B cell (primary cell): ENCODE measurements around the gene UMAD1. TPM values are rescaled to one million over a fixed set of nuclear protein-coding genes. Genes with fewer than 3 reads are reported as not detected.

Experiments
- ATAC-seq: fragments of 200-7000 bp; cut with Tn5 transposase; one replicate; pipeline ENCODE4 v1.10.0; 2021; ENCODE audit warnings: low read depth, mild to moderate bottlenecking, moderate number of reproducible peaks, moderate library complexity
- CTCF ChIA-PET: fragments of 350-600 bp; sonication (Branson Sonifier 250); formaldehyde crosslinking; loops from one replicate; lab custom pipeline; 2021; ENCODE audit warnings: antibody characterized with exemption, inconsistent platforms; lab: Charles Lee
- POLR2A ChIA-PET: fragments of 350-600 bp; sonication (Branson Sonifier 250); formaldehyde crosslinking; loops from one replicate; lab custom pipeline; 2021; ENCODE audit warnings: antibody characterized with exemption; lab: Charles Lee
- DNase-seq: peaks from one replicate; pipeline ENCODE4 v3.0.0; 2013
- H2AFZ ChIP-seq: 2 replicates; pipeline ENCODE4 v1.6.1; 2012; ENCODE audit warnings: mild to moderate bottlenecking, low read depth, low read length; ENCODE audit not compliant: insufficient read depth, poor library complexity, severe bottlenecking
- H3K27ac ChIP-seq, 2 donors: 1 replicate in 1 of 2; 2 replicates in 1 of 2; pipeline ENCODE4 v1.5.1; 2012 to 2013; ENCODE audit warnings: low read length in 2 of 2, mild to moderate bottlenecking in 2 of 2, moderate library complexity in 1 of 2
- H3K27me3 ChIP-seq, 4 experiments: fragments of 200-600 bp in 1 of 4; sonication (generic) in 1 of 4; replicated peaks in 1 of 4; 1 replicate in 2 of 4; 2 replicates in 2 of 4; pipeline versions ENCODE4 v1.6.1 to v1.7.0; 2013 to 2016; ENCODE audit warnings: low read length in 3 of 4, mild to moderate bottlenecking in 2 of 4, mixed read lengths in 1 of 4, moderate library complexity in 1 of 4; ENCODE audit not compliant: insufficient read depth in 4 of 4, control insufficient read depth in 3 of 4; ENCODE audit errors: control extremely low read depth in 1 of 4
- H3K36me3 ChIP-seq, 2 experiments: replicated peaks in 1 of 2; 1 replicate in 1 of 2; 2 replicates in 1 of 2; pipeline versions ENCODE4 v1.6.1 to v1.7.1; 2013; ENCODE audit warnings: low read length in 1 of 2; ENCODE audit not compliant: insufficient read depth in 2 of 2, control insufficient read depth in 1 of 2; ENCODE audit errors: control extremely low read depth in 1 of 2, extremely low read depth in 1 of 2
- H3K4me1 ChIP-seq, 2 donors: fragments of 200-600 bp in 1 of 2; sonication (generic) in 1 of 2; 1 replicate in 1 of 2; 2 replicates in 1 of 2; pipeline versions ENCODE4 v1.5.1 to v1.6.1; 2013 to 2017; ENCODE audit warnings: low read length in 2 of 2; ENCODE audit not compliant: control insufficient read depth in 2 of 2, insufficient read depth in 2 of 2
- H3K4me2 ChIP-seq: replicated peaks from 2 replicates; pipeline ENCODE3; 2012; ENCODE audit warnings: mild to moderate bottlenecking, low read depth, low read length; ENCODE audit not compliant: poor library complexity, severe bottlenecking
- H3K4me3 ChIP-seq, 5 experiments: fragments of 200-600 bp in 1 of 5; sonication (generic) in 1 of 5; 1 replicate in 3 of 5; 2 replicates in 2 of 5; pipeline versions ENCODE4 v1.5.1 to v1.7.0; 2011 to 2016; ENCODE audit warnings: low read length in 4 of 5, mild to moderate bottlenecking in 4 of 5, low read depth in 2 of 5, control low read depth in 1 of 5, moderate library complexity in 1 of 5; ENCODE audit not compliant: insufficient read depth in 1 of 5; ENCODE audit errors: control extremely low read depth in 1 of 5, extremely low read depth in 1 of 5
- H3K79me2 ChIP-seq: fragments of 200-600 bp; sonication (generic); one replicate; pipeline ENCODE4 v1.6.0; 2016; ENCODE audit warnings: low read length; ENCODE audit not compliant: control insufficient read depth, insufficient read depth
- H3K9ac ChIP-seq: fragments of 200-600 bp; sonication (generic); 2 replicates; pipeline ENCODE4 v1.6.1; 2017; ENCODE audit warnings: mild to moderate bottlenecking, low read length, moderate library complexity
- H3K9me3 ChIP-seq, 3 donors: one replicate each; pipeline versions ENCODE4 v1.6.1 to v1.7.1; 2013; ENCODE audit warnings: low read length in 2 of 3; ENCODE audit not compliant: control insufficient read depth in 2 of 3, insufficient read depth in 1 of 3; ENCODE audit errors: control extremely low read depth in 1 of 3
- H4K20me1 ChIP-seq: 2 replicates; pipeline ENCODE4 v1.6.0; 2012; ENCODE audit warnings: mild to moderate bottlenecking, low read length; ENCODE audit not compliant: insufficient read depth, control insufficient read depth, poor library complexity, severe bottlenecking
- H3K27ac Mint-ChIP-seq: one replicate; pipeline ENCODE4 v1.8.0; 2021; ENCODE audit warnings: mixed read lengths
- H3K27me3 Mint-ChIP-seq: one replicate; pipeline ENCODE4 v1.8.0; 2021; ENCODE audit warnings: mixed read lengths
- H3K4me1 Mint-ChIP-seq: one replicate; pipeline ENCODE4 v1.8.0; 2021; ENCODE audit warnings: mixed read lengths
- H3K4me3 Mint-ChIP-seq: one replicate; pipeline ENCODE4 v1.8.0; 2021; ENCODE audit warnings: mixed read lengths
- H3K9me3 Mint-ChIP-seq: one replicate; pipeline ENCODE4 v1.8.0; 2022; ENCODE audit warnings: mixed read lengths; ENCODE audit not compliant: insufficient read depth
- CTCF ChIP-seq: fragments of 200-600 bp; IDR thresholded peaks from one replicate; pipeline ENCODE4 v1.8.0; 2022; ENCODE audit warnings: antibody characterized with exemption, mild to moderate bottlenecking
- EZH2 ChIP-seq: IDR thresholded peaks from 2 replicates; pipeline ENCODE4 v1.6.1; 2012; ENCODE audit warnings: borderline replicate concordance, low read depth, mild to moderate bottlenecking, moderate library complexity, low read length; ENCODE audit not compliant: insufficient read depth, poor library complexity, severe bottlenecking
- WGBS: methylation state at CpG from one replicate; pipeline ENCODE4 v1.1.5; 2013; ENCODE audit warnings: missing lambda C conversion rate; ENCODE audit not compliant: insufficient coverage; 5-methylcytosine and 5-hydroxymethylcytosine counted together
- intact Hi-C: fragments of 100-400 bp; cut with micrococcal nuclease; formaldehyde crosslinking; loops from one replicate; pipeline ENCODE4 v1.10.0; 2022
- polyA plus RNA-seq: library from polyadenylated mRNA; depleted of rRNA; stranded (reverse); fragments of >200 nt; gene quantifications from 2 replicates; pipeline ENCODE4 v1.2.3, GENCODE V29; 2012
- total RNA-seq, 2 donors: library from RNA; stranded (reverse); fragments of 120-200 nt in 1 of 2; gene quantifications; 1 replicate in 1 of 2; 2 replicates in 1 of 2; pipeline versions ENCODE4 v1.2.3 to v1.2.4, GENCODE V29; 2013 to 2022

The UMAD1 gene
- total and polyA plus RNA-seq, 2 donors (not counting 1 experiment from before 2014, with no cell fraction given), result 11.6 to 25.9 TPM

GRCh38 chr7:7720193-7720592, 79.6 kb downstream of the UMAD1 start:
- Histone ChIP-seq H3K4me2 (no peak overlapping the region), H3K9ac (no peak overlapping the region), H4K20me1 (no peaks in the 10 kb centered on the region), H3K27ac (no peak overlapping the region), H3K9me3 (peaks cover 0 to 10% (median 0%) of the 10 kb centered on the region in 3 donors), H3K4me1 (no peaks in the 10 kb centered on the region), H3K27me3 (no peaks in the 10 kb centered on the region), H3K4me3 (no peak overlapping the region), H3K36me3 (no peaks in the 10 kb centered on the region), H3K79me2 (no peaks in the 10 kb centered on the region), H2AFZ (no peak overlapping the region)
- H3K9me3 Mint-ChIP-seq, result no peaks in the 10 kb centered on the region
- WGBS, result no CpG with 5 or more reads among the region's 1 CpG
- intact Hi-C loops, result no loop called here
- no peak overlapping the region for H3K27ac Mint-ChIP-seq
- no peak for TF ChIP-seq EZH2
- no peak for TF ChIP-seq CTCF
- no peak overlapping the region for H3K4me3 Mint-ChIP-seq
- CTCF ChIA-PET, result interaction anchor here (1.0 to 3.2 kb wide), 2 partner anchors 8 to 39 kb away, joined by 3 to 13 read pairs; no protein-coding TSS in a partner anchor
- POLR2A ChIA-PET, result no interaction called here
- H3K4me1 Mint-ChIP-seq, result peaks cover 11% of the 10 kb centered on the region
- no peak for DNase-seq
- no peak for ATAC-seq
- H3K27me3 Mint-ChIP-seq, result no peaks in the 10 kb centered on the region

DNA sequence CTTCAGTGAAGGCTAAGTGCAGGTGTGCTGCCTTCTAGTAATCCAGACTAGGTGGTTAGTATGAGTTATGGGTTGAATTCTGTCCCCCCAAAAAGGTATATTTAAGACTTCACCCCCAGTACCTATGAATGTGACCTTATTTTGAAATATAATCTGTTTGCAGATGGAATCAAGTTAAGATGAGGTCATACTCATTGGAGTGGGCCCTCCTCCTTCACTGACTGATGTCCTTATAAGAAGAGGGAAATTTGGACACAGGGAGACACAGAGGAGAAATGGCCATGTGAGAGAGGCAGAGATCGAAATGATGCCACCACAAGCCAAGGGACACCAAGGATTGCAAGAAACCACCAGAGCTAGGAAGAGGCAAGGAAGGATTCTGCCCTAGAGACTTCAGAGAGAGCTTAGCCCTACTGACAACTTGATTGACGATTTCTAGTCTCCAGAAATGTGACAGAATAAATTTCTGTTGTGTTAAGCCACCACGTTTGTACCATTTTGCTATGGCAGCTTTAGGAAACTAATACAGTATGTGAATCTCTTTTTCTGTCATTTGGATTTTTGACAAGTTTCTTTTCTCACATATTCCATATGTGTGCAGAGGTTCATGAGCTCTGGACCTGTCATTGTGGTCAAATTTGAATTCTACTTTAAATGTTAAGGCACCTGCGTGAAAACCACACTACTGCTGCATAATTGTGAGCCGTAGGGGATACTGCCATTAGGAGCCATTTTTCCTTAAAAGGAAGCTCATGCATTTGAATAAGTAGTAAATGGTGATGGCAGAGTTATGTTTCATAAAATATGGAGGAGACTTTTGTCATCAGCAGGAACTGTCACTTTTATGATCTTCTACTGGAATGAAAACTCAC, 80.4 kb downstream of the UMAD1 start:
- no peaks in the 10 kb centered on the region for H3K36me3 ChIP-seq
- CTCF ChIA-PET, result no interaction called here
- H3K27ac Mint-ChIP-seq, result no peak overlapping the region
- WGBS, result 85% methylated on average over 2 of the region's 5 CpGs
- no peaks in the 10 kb centered on the region for H4K20me1 ChIP-seq
- intact Hi-C loops, result no loop called here
- H3K9me3 ChIP-seq, result peaks cover 0 to 10% (median 0%) of the 10 kb centered on the region in 3 donors
- no peak overlapping the region for H3K4me2 ChIP-seq
- peaks cover 14% of the 10 kb centered on the region for H3K4me1 Mint-ChIP-seq
- H3K4me3 ChIP-seq, result no peak overlapping the region
- no peaks in the 10 kb centered on the region for H3K79me2 ChIP-seq
- H3K4me1 ChIP-seq, result no peaks in the 10 kb centered on the region
- H2AFZ ChIP-seq, result no peak overlapping the region
- H3K4me3 Mint-ChIP-seq, result no peak overlapping the region
- no peak overlapping the region for H3K27ac ChIP-seq
- TF ChIP-seq EZH2, result no peak
- TF ChIP-seq CTCF, result no peak
- H3K27me3 ChIP-seq, result no peaks in the 10 kb centered on the region
- H3K9me3 Mint-ChIP-seq, result no peaks in the 10 kb centered on the region
- no peak overlapping the region for H3K9ac ChIP-seq
- POLR2A ChIA-PET, result no interaction called here
- no peaks in the 10 kb centered on the region for H3K27me3 Mint-ChIP-seq
- DNase-seq (no peak), ATAC-seq (no peak)
